Endothelial cell of umbilical vein (primary cell): ENCODE data around the gene ALDH7A1. TPM values are rescaled to one million over a fixed set of nuclear protein-coding genes. Genes with fewer than 3 reads are reported as not detected.

Experiments
- BruUV-seq: library from RNA; stranded (reverse); fragments of 400-500 nt; replicated peaks from 2 replicates; lab custom pipeline; 2021; lab: Mats Ljungman, UMichigan
- CTCF ChIA-PET: fragments of 300-600, 350-600 bp; sonication (Branson Sonifier 250); formaldehyde crosslinking; loops from one replicate; lab custom pipeline; 2021; ENCODE audit warnings: antibody characterized with exemption, inconsistent platforms; lab: Charles Lee
- POLR2A ChIA-PET: fragments of 300-600, 350-600 bp; sonication (Branson Sonifier 250); formaldehyde crosslinking; loops from one replicate; lab custom pipeline; 2021; ENCODE audit warnings: antibody characterized with exemption, inconsistent platforms; lab: Charles Lee
- DNase-seq: peaks from one replicate; pipeline ENCODE4 v3.0.0-alpha.2; 2011; ENCODE audit warnings: low read depth, low spot score
- FAIRE-seq: peaks from 2 replicates; lab custom pipeline; 2011; peaks lifted over from hg19 to GRCh38; lab: Jason Lieb, UNC
- H2AFZ ChIP-seq: 2 replicates; pipeline ENCODE4 v1.6.0; 2012; ENCODE audit warnings: low read depth, low read length, control low read depth, inconsistent platforms
- H3K27ac ChIP-seq: 2 replicates; pipeline ENCODE4 v1.5.1; 2011; ENCODE audit warnings: low read depth, mild to moderate bottlenecking, control low read depth, low read length, moderate library complexity; ENCODE audit not compliant: insufficient read depth
- H3K27me3 ChIP-seq, 2 experiments: 2 replicates each; pipeline versions ENCODE4 v1.6.0 to v1.6.1; 2011; ENCODE audit warnings: low read length in 2 of 2, mixed read lengths in 1 of 2; ENCODE audit not compliant: control insufficient read depth in 2 of 2, insufficient read depth in 2 of 2
- H3K36me3 ChIP-seq, 2 experiments: 2 replicates in 1 of 2; 3 replicates in 1 of 2; pipeline ENCODE4 v1.5.1; 2011; ENCODE audit warnings: low read length in 2 of 2, mild to moderate bottlenecking in 1 of 2, moderate library complexity in 1 of 2; ENCODE audit not compliant: control insufficient read depth in 2 of 2, insufficient read depth in 2 of 2; ENCODE audit errors: extremely low read depth in 1 of 2
- H3K4me1 ChIP-seq: 3 replicates; pipeline ENCODE4 v1.5.1; 2011; ENCODE audit warnings: mild to moderate bottlenecking, low read length; ENCODE audit not compliant: control insufficient read depth, insufficient read depth; ENCODE audit errors: extremely low read depth
- H3K4me2 ChIP-seq: 2 replicates; pipeline ENCODE4 v1.6.1; 2011; ENCODE audit warnings: low read length, control low read depth, mixed read lengths; ENCODE audit not compliant: insufficient read depth
- H3K4me3 ChIP-seq, 3 experiments: fragments of 200-600 bp in 1 of 3; sonication (generic), shearing (Covaris generic) in 1 of 3; replicated peaks in 1 of 3; 2 replicates each; pipeline ENCODE4 v1.5.1; 2011 to 2016; ENCODE audit warnings: control low read depth in 3 of 3, low read length in 3 of 3, mild to moderate bottlenecking in 2 of 3, inconsistent platforms in 1 of 3, low read depth in 1 of 3, moderate library complexity in 1 of 3; ENCODE audit not compliant: insufficient read depth in 1 of 3
- H3K79me2 ChIP-seq: 2 replicates; pipeline ENCODE4 v1.6.0; 2012; ENCODE audit warnings: low read length, inconsistent platforms; ENCODE audit not compliant: control insufficient read depth, insufficient read depth
- H3K9ac ChIP-seq: replicated peaks from 2 replicates; pipeline ENCODE3; 2011; ENCODE audit warnings: low read length, control low read depth; ENCODE audit not compliant: insufficient read depth; ENCODE audit errors: extremely low read depth
- H3K9me1 ChIP-seq: replicated peaks from 3 replicates; pipeline ENCODE4 v1.6.0; 2011; ENCODE audit warnings: mild to moderate bottlenecking, low read length; ENCODE audit not compliant: control insufficient read depth, insufficient read depth; ENCODE audit errors: extremely low read depth
- H3K9me3 ChIP-seq: replicated peaks from 2 replicates; pipeline ENCODE4 v1.5.1; 2012; ENCODE audit warnings: low read length, inconsistent platforms; ENCODE audit not compliant: control insufficient read depth, insufficient read depth
- H4K20me1 ChIP-seq: replicated peaks from 2 replicates; pipeline ENCODE3; 2011; ENCODE audit warnings: mild to moderate bottlenecking, low read length; ENCODE audit not compliant: control insufficient read depth, insufficient read depth; ENCODE audit errors: extremely low read depth
- CTCF ChIP-seq, 2 donors: IDR thresholded peaks; 1 replicate in 1 of 2; 2 replicates in 1 of 2; pipeline ENCODE4 v1.5.1; 2011; ENCODE audit warnings: low read length in 2 of 2, mild to moderate bottlenecking in 2 of 2, moderate library complexity in 2 of 2, control low read depth in 1 of 2, inconsistent platforms in 1 of 2, low read depth in 1 of 2; ENCODE audit not compliant: insufficient read depth in 1 of 2; ENCODE audit errors: extremely low read depth in 1 of 2
- EZH2 ChIP-seq: IDR thresholded peaks from 2 replicates; pipeline ENCODE4 v1.6.1; 2012; ENCODE audit warnings: borderline replicate concordance, low read depth, mild to moderate bottlenecking, moderate library complexity, low read length, inconsistent platforms; ENCODE audit not compliant: severe bottlenecking
- FOS ChIP-seq: IDR thresholded peaks from 2 replicates; pipeline ENCODE4 v1.6.1; 2011; ENCODE audit warnings: mild to moderate bottlenecking, low read length, moderate library complexity, borderline replicate concordance; ENCODE audit not compliant: insufficient read depth
- GATA2 ChIP-seq: IDR thresholded peaks from 2 replicates; pipeline ENCODE4 v1.7.0; 2011; ENCODE audit warnings: low read depth, mild to moderate bottlenecking, moderate library complexity, mixed read lengths, low read length; ENCODE audit not compliant: insufficient read length, insufficient read depth
- MYC ChIP-seq: IDR thresholded peaks from one replicate; pipeline ENCODE4 v1.6.1; 2011; ENCODE audit warnings: mild to moderate bottlenecking, low read depth, low read length
- POLR2A ChIP-seq: IDR thresholded peaks from 2 replicates; pipeline ENCODE4 v1.6.1; 2012; ENCODE audit warnings: low read depth, mild to moderate bottlenecking, control low read depth, low read length
- POLR2AphosphoS5 ChIP-seq: IDR thresholded peaks from 2 replicates; pipeline ENCODE4 v1.6.1; 2012; ENCODE audit warnings: low read depth, mild to moderate bottlenecking, control low read depth, low read length, moderate library complexity; ENCODE audit not compliant: insufficient read depth
- dilution Hi-C: fragments of 300-500 bp; cut with MboI; formaldehyde crosslinking; loops from one replicate; pipeline ENCODE4 v1.15.0; 2019; ENCODE audit warnings: low sequenced_read_pairs; ENCODE audit not compliant: extremely low pct_ligation_motif_present
- intact Hi-C: fragments of 100-400 bp; cut with micrococcal nuclease; formaldehyde crosslinking; loops from one replicate; pipeline ENCODE4 v1.10.0; 2022
- polyA plus RNA-seq, 4 experiments: library from polyadenylated mRNA; depleted of rRNA in 3 of 4; stranded (reverse) in 3 of 4; unstranded in 1 of 4; fragments of >200 nt; gene quantifications; 2 replicates each; pipeline versions ENCODE4 v1.2.1 to v1.2.3, GENCODE V29; 2011 to 2012; ENCODE audit warnings: missing spikeins in 1 of 4
- total RNA-seq: library from RNA; stranded (reverse); gene quantifications from 2 replicates; pipeline ENCODE4 v1.2.3, GENCODE V29; 2021
- TF ChIP-seq, protein P1 (sequence below): IDR thresholded peaks from 2 replicates; pipeline ENCODE4 v1.6.1; 2011; ENCODE audit not compliant: insufficient read depth, insufficient read length

The ALDH7A1 gene
- total and polyA plus RNA-seq, 2 donors (not counting 3 experiments of a cell fraction or from before 2014, with no cell fraction given) = 43.6 to 103 TPM

- Histone ChIP-seq H3K9ac (no peak overlapping the region), H3K9me1 (no peaks in the 10 kb centered on the region), H4K20me1 (no peaks in the 10 kb centered on the region), H3K27ac (no peak overlapping the region), H3K4me1 (peaks cover 3% of the 10 kb centered on the region), H3K9me3 (no peaks in the 10 kb centered on the region), H3K4me3 (no peak overlapping the region), H2AFZ (no peak overlapping the region), H3K79me2 (no peaks in the 10 kb centered on the region), H3K27me3 (no peaks in the 10 kb centered on the region), H3K4me2 (no peak overlapping the region), H3K36me3 (no peaks in the 10 kb centered on the region)
- BruUV-seq = no TSS peak
- DNase-seq (no peak), FAIRE-seq (no peak)
- dilution Hi-C loops = no loop called here
- TF ChIP-seq, protein P1, sequence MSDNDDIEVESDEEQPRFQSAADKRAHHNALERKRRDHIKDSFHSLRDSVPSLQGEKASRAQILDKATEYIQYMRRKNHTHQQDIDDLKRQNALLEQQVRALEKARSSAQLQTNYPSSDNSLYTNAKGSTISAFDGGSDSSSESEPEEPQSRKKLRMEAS = no peak
- TF ChIP-seq EZH2 = no peak
- TF ChIP-seq CTCF (IDR thresholded peaks at IDR 0.05; ENCODE audit: extremely low read depth in 1 of 2, insufficient read depth in 1 of 2, low read depth in 1 of 2, low read length in 2 of 2) = no peak
- POLR2A ChIA-PET = no interaction called here
- CTCF ChIA-PET = no interaction called here
- intact Hi-C loops = no loop called here
Measured at GRCh38 chr5:126636956-126637355, 41.9 kb upstream of the ALDH7A1 start.

GRCh38 chr5:126635585-126635984, 40.6 kb upstream of the ALDH7A1 start:
- Histone ChIP-seq H3K9me1 (no peaks in the 10 kb centered on the region), H3K36me3 (no peaks in the 10 kb centered on the region), H3K4me1 (no peaks in the 10 kb centered on the region), H3K27ac (no peak overlapping the region), H3K4me3 (no peak overlapping the region), H4K20me1 (no peaks in the 10 kb centered on the region), H2AFZ (no peak overlapping the region), H3K9me3 (no peaks in the 10 kb centered on the region), H3K27me3 (no peaks in the 10 kb centered on the region), H3K4me2 (no peak overlapping the region), H3K9ac (no peak overlapping the region), H3K79me2 (no peaks in the 10 kb centered on the region)
- no peak for FAIRE-seq
- dilution Hi-C loops (no loop called here), intact Hi-C loops (no loop called here)
- TF ChIP-seq POLR2AphosphoS5 (no peak), FOS (no peak), MYC (no peak), GATA2 (no peak), CTCF (IDR thresholded peaks at IDR 0.05; ENCODE audit: extremely low read depth in 1 of 2, insufficient read depth in 1 of 2, low read depth in 1 of 2, low read length in 2 of 2) (no peak), EZH2 (no peak), POLR2A (no peak)
- ChIA-PET POLR2A (no interaction called here), CTCF (no interaction called here)
- no peak for DNase-seq
- no TSS peak for BruUV-seq
